Stimulated activated CD4-positive, alpha-beta T cell treated with anti-CD3 and anti-CD28 coated beads, Interleukin-1b, Interleukin-23, amount 100 ng/mL, for 24 hours (primary cell): ENCODE data around the gene B3GALT2.

ENCODE experiments used
- DNase-seq, 4 experiments: peaks; one replicate each; pipeline ENCODE4 v3.0.0-alpha.2; 2020; ENCODE audit warnings: low read depth in 4 of 4, low spot score in 1 of 4

The B3GALT2 gene

GRCh38 chr1:193183019-193183627 lies 3.3 kb downstream of the B3GALT2 start:
- no peak for DNase-seq

GRCh38 chr1:193181985-193182384 lies 4.4 kb downstream of the B3GALT2 start:
- no peak for DNase-seq

GRCh38 chr1:193181536-193181935 lies 4.9 kb downstream of the B3GALT2 start:
- DNase-seq, result no peak

GRCh38 chr1:193179094-193179493 lies 7.3 kb downstream of the B3GALT2 start:
- DNase-seq, result no peak

GRCh38 chr1:193176788-193177187 lies 9.6 kb downstream of the B3GALT2 start:
- no peak for DNase-seq

- DNase-seq, result no peak
Observed at GRCh38 chr1:193176113-193176512, 10.3 kb downstream of the B3GALT2 start.

- DNase-seq, result no peak
Observed at GRCh38 chr1:193157360-193157759, 29.1 kb downstream of the B3GALT2 start.

GRCh38 chr1:193156822-193157142 lies 29.6 kb downstream of the B3GALT2 start:
- DNase-seq, result no peak

- DNase-seq, result no peak
Observed at GRCh38 chr1:193156117-193156821, 30.1 kb downstream of the B3GALT2 start.

- DNase-seq, result no peak
Observed at GRCh38 chr1:193144999-193145398, 41.4 kb downstream of the B3GALT2 start.

- DNase-seq, result no peak
Observed at GRCh38 chr1:193144361-193144938, 42.0 kb downstream of the B3GALT2 start.

- no peak for DNase-seq
Observed at GRCh38 chr1:193143285-193143684, 43.1 kb downstream of the B3GALT2 start.

GRCh38 chr1:193142409-193142808 lies 44.0 kb downstream of the B3GALT2 start:
- DNase-seq, result no peak

- DNase-seq, result no peak
Observed at GRCh38 chr1:193141804-193142203, 44.6 kb downstream of the B3GALT2 start.

- DNase-seq, result no peak
Observed at GRCh38 chr1:193140254-193140653, 46.2 kb downstream of the B3GALT2 start.

GRCh38 chr1:193131266-193131860 lies 55.0 kb downstream of the B3GALT2 start:
- no peak for DNase-seq
